Osteoblast (primary cell): ENCODE measurements around the gene C14orf180. TPM values are rescaled to one million over a fixed set of nuclear protein-coding genes. Genes with fewer than 3 reads are reported as not detected.

Source experiments
- DNase-seq: peaks from one replicate; pipeline ENCODE4 v3.0.0; 2011; ENCODE audit warnings: low spot score, mixed read lengths; ENCODE audit not compliant: insufficient read length; ENCODE audit errors: missing footprints
- H2AFZ ChIP-seq: 2 replicates; pipeline ENCODE4 v1.6.0; 2011; ENCODE audit warnings: mild to moderate bottlenecking, low read length
- H3K27ac ChIP-seq: 2 replicates; pipeline ENCODE4 v1.5.1; 2011; ENCODE audit warnings: mild to moderate bottlenecking, low read depth, low read length, moderate library complexity
- H3K27me3 ChIP-seq: 2 replicates; pipeline ENCODE4 v1.6.0; 2012; ENCODE audit warnings: mild to moderate bottlenecking, control low read depth, inconsistent platforms, low read length, moderate library complexity; ENCODE audit not compliant: insufficient read depth
- H3K36me3 ChIP-seq: 2 replicates; pipeline ENCODE4 v1.5.1; 2011; ENCODE audit warnings: mild to moderate bottlenecking, low read length, control low read depth, moderate library complexity; ENCODE audit not compliant: insufficient read depth
- H3K4me1 ChIP-seq: 2 replicates; pipeline ENCODE4 v1.5.1; 2011; ENCODE audit warnings: mild to moderate bottlenecking, low read length, control low read depth, moderate library complexity; ENCODE audit not compliant: insufficient read depth
- H3K4me2 ChIP-seq: 2 replicates; pipeline ENCODE4 v1.6.0; 2011; ENCODE audit warnings: mild to moderate bottlenecking, low read length; ENCODE audit not compliant: insufficient read depth
- H3K4me3 ChIP-seq: fragments of 200-600 bp; sonication (generic); 3 replicates; pipeline ENCODE4 v1.5.1; 2012; ENCODE audit warnings: mild to moderate bottlenecking, low read length, inconsistent platforms; ENCODE audit not compliant: insufficient read depth
- H3K79me2 ChIP-seq: 2 replicates; pipeline ENCODE4 v1.6.0; 2012; ENCODE audit warnings: mild to moderate bottlenecking, low read length, control low read depth, inconsistent platforms; ENCODE audit not compliant: insufficient read depth
- H3K9me3 ChIP-seq: 2 replicates; pipeline ENCODE4 v1.5.1; 2011; ENCODE audit warnings: low read depth, low read length, control low read depth
- H4K20me1 ChIP-seq: 2 replicates; pipeline ENCODE4 v1.6.0; 2012; ENCODE audit warnings: mild to moderate bottlenecking, low read length, control low read depth; ENCODE audit not compliant: insufficient read depth
- total RNA-seq: library from RNA; depleted of rRNA; stranded (reverse); fragments of >200 nt; gene quantifications from 2 replicates; pipeline ENCODE4 v1.2.3, GENCODE V29; 2012
- TF ChIP-seq, protein P1 (sequence below): IDR thresholded peaks from 2 replicates; pipeline ENCODE4 v1.5.1; 2011; ENCODE audit warnings: mild to moderate bottlenecking, low read depth, low read length, moderate library complexity; ENCODE audit errors: extremely low read depth

Gene C14orf180
- total RNA-seq, 1 donor: not detected

DNA sequence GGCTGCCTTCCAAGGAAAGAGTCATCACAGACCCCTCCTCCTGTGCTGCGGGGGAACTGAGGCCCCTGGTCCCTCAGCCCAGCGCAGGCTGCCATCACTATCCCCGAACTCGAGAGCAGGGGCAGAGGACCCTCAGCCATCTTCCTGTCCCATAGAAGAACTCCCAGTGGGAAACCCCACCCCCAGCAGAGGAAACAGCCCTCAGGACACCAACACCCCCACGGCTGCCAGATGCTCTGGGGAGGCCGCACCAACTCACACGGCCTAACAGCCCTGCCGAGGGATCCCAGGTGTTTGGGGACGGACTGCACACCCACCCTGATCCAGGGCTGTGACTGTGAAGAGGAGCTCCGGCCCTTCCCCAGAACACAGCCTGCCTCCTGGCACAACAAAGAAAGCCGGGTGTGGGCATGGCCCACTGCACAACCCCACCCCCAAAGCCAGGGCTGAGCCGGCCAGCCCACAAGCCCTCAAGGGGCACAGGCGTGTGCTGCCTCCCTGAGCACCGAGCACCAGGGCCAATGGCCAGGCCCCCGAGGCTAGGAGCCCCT lies 16.3 kb upstream of the C14orf180 start:
- Histone ChIP-seq H3K4me3 (no peak overlapping the region), H2AFZ (no peak overlapping the region), H3K4me2 (no peak overlapping the region), H3K9me3 (no peaks in the 10 kb centered on the region), H3K36me3 (no peaks in the 10 kb centered on the region), H3K27ac (no peak overlapping the region), H3K27me3 (no peaks in the 10 kb centered on the region), H4K20me1 (no peaks in the 10 kb centered on the region), H3K4me1 (no peaks in the 10 kb centered on the region), H3K79me2 (no peaks in the 10 kb centered on the region)
- DNase-seq: no peak
- TF ChIP-seq, protein P1, sequence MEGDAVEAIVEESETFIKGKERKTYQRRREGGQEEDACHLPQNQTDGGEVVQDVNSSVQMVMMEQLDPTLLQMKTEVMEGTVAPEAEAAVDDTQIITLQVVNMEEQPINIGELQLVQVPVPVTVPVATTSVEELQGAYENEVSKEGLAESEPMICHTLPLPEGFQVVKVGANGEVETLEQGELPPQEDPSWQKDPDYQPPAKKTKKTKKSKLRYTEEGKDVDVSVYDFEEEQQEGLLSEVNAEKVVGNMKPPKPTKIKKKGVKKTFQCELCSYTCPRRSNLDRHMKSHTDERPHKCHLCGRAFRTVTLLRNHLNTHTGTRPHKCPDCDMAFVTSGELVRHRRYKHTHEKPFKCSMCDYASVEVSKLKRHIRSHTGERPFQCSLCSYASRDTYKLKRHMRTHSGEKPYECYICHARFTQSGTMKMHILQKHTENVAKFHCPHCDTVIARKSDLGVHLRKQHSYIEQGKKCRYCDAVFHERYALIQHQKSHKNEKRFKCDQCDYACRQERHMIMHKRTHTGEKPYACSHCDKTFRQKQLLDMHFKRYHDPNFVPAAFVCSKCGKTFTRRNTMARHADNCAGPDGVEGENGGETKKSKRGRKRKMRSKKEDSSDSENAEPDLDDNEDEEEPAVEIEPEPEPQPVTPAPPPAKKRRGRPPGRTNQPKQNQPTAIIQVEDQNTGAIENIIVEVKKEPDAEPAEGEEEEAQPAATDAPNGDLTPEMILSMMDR: no peak

DNA sequence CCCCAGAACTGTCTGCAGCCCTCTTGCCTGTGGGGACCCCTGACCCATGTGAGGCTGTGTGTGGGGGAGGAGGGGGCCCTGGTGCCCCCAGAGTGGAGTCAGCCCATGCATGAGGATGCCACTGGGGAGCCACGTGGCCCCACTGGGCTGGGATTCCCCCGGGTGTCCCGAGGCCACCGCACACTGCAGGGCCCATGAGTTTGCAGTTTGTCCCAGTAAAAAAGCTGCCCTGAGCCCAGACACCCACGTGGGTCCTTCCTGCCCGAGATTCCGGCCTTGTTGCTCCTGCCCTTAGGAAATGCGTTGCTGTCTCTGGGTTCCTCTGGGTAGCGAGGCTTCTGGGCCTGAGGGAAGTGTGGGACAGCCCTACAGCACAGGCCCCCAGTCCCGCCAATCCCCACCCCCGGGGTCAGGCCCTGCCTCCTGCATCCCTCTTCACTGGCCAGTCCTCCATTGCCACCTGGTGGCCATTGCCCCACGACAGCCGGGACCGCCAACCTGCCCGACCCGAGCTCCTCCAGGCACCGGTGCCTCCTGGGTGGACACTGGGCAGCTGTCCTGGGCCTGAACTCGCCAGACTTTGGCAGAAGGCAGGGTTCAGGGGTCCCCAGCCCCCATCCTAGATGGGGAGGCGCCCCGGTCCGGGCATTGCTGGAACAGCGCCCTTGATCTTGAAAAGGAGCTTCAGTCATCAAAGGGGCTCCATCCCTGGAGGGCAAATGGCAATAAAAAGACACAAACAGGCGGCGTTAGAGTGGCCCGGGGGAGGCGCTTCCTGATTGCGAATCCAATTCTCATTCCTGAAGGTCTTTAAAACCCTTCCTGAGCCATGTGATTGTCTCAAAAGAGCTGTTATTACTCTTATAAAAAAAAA lies 15.6 kb upstream of the C14orf180 start:
- H3K9me3 ChIP-seq: no peaks in the 10 kb centered on the region
- H3K4me3 ChIP-seq: no peak overlapping the region
- peak; percentile 100 for DNase-seq
- H3K4me1 ChIP-seq: no peaks in the 10 kb centered on the region
- H3K4me2 ChIP-seq: no peak overlapping the region
- H3K27me3 ChIP-seq: no peaks in the 10 kb centered on the region
- no peaks in the 10 kb centered on the region for H4K20me1 ChIP-seq
- H2AFZ ChIP-seq: no peak overlapping the region
- H3K79me2 ChIP-seq: no peaks in the 10 kb centered on the region
- no peaks in the 10 kb centered on the region for H3K36me3 ChIP-seq
- TF ChIP-seq, protein P1: peak; percentile 66
- H3K27ac ChIP-seq: no peak overlapping the region

DNA sequence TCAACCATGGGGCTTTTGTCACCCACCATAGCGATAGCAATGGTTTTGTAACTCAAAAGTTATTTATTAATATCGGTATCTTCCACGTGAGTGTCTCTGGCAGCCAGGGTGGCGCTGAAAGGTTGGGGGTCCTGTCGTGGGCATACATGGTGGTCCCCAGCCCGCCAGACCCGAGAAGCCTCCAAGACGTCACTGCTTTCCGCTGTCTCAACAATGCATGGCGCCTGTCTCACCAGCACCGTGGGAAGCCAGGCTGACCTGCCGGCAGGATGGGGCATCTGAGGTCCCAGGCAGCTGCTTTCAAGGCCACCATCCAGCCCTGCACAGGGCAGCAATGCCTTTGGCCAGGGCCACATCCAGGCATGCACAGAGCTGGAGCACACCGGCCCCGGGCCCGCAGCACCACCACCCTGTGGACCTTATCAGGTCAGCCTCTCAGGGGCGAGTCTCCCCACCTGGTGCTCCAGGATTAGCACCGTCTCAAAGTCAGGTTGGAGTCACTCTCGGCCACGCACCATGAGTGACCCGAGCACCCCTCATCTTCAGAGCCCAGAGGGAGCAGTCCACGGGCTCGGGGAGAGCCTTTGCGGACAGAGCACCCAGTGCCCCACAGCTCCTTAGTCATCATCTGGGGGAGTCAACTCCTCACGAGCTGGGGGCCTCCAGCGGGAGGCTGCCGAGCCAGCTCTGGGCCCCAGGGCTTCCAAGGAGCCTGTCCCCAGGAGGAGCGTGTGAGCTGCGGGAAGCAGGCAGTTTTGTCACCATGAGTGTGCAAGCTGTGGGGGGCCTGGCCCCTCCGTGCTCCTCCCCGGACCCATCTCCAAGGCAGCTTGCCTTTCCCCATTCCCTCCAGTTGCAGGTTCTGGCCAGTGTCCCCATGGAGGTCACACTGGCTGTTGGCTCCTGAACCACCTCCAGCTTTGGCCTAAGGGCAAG lies 14.6 kb upstream of the C14orf180 start:
- TF ChIP-seq, protein P1: no peak
- Histone ChIP-seq H3K9me3 (no peaks in the 10 kb centered on the region), H3K36me3 (no peaks in the 10 kb centered on the region), H3K4me3 (no peak overlapping the region), H3K27me3 (no peaks in the 10 kb centered on the region), H3K4me2 (no peak overlapping the region), H3K79me2 (no peaks in the 10 kb centered on the region), H3K4me1 (no peaks in the 10 kb centered on the region), H3K27ac (no peak overlapping the region), H4K20me1 (no peaks in the 10 kb centered on the region), H2AFZ (no peak overlapping the region)
- no peak for DNase-seq
